ENCODE data around the gene F11R.

GRCh38 chr1:160993544-160994193 lies 27.3 kb downstream of the F11R start:
- TF ChIP-seq CTCF (IDR thresholded peaks at IDR 0.05 in 4 of 5, conservative IDR thresholded peaks at IDR 0.05 in 1 of 5) (peak in 1 of 5 experiments; percentile 9), POLR2A (IDR thresholded peaks at IDR 0.05) (no peak)
